ENCODE results near the gene PCBD1.
"Not testable (repeated sequence)": the region's sequence is repeated elsewhere in the genome, so short reads cannot be mapped to it uniquely, and the experiment has no call there.

PCBD1 gene

DNA sequence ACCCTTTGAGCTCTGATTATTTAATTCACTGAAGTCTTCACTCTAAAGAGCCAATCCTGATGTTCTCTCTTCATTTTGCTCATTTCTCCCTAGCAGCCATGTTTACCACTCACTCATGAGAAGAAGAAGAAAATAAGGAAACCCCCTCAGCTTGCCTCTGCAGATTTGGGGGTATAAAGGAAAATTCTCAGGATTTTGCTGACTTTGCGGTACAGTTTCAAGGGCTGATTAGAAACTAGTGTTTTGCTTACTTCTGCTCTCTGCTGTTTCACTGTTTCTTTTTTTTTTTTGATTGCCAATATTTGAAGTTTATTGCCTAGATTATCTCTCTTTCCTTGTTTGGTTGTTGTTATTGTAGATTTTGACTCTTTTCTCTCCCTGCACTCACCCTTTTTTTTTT is 23.4 kb downstream of the PCBD1 start:
- TF ChIP-seq EZH2 (optimal IDR thresholded peaks at IDR 0.05; ENCODE audit: low read depth, low read length), result no peak
- Histone ChIP-seq H3K36me3 (replicated peaks; ENCODE audit: insufficient read depth, low read length) (no peaks in the 10 kb centered on the region), H3K4me3 (ENCODE audit: low read length) (no peak overlapping the region), H3K9me3 (replicated peaks; ENCODE audit: insufficient read depth, low read length) (no peaks in the 10 kb centered on the region), H3K9ac (ENCODE audit: low read length) (no peak overlapping the region), H3K4me1 (ENCODE audit: low read length) (peaks cover 47% of the 10 kb centered on the region), H3K4me2 (ENCODE audit: low read depth, low read length) (peak overlapping the region; percentile 54), H3K79me2 (ENCODE audit: low read length) (no peaks in the 10 kb centered on the region), H3K27ac (ENCODE audit: low read length) (peak overlapping the region; percentile 31; the same call in 1 of the 2 replicates), H4K20me1 (ENCODE audit: insufficient read depth, low read length) (no peaks in the 10 kb centered on the region), H3K9me2 (replicated peaks; ENCODE audit: insufficient read depth, low read length) (no peaks in the 10 kb centered on the region), H3F3A (ENCODE audit: insufficient read depth, low read length) (peaks cover 17% of the 10 kb centered on the region), H2AFZ (ENCODE audit: low read length) (no peak overlapping the region), H3K27me3 (replicated peaks; ENCODE audit: insufficient read depth, low read length) (no peaks in the 10 kb centered on the region)
- no peak for DNase-seq

DNA sequence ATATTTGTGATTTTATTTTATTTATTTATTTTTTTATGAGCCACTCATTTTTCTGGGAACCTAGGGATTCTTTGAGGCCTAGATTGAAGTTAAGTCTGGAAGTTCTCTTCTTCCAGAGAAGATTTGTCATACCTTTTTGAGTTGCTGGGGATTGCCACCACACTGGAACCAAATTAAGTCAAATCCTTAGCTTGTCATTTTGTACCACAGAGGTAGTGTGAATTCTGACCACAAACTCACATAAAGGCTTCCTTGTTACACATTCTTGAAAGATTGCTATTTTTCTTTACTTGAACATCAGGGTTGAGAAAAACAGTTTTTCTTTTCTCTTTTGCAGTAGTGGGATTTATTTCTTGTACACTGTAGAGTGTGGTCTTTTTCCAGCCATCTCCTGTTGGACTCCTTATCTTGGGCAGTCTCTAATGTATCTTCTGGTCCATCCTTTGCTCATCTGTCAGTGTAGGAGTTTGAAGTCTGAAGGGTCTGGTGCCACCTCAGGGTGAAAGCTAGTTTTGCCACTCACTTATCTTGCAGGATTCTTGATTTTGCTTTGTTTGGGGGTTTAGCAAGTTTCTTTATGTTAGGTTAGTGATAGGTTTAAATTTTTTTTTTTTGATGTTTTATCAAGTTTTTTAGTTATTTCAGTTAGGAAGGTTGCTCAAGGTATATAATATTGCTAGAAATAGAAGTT is 24.8 kb downstream of the PCBD1 start:
- Histone ChIP-seq H3K27ac (ENCODE audit: low read length) (no peak overlapping the region), H3K79me2 (ENCODE audit: low read length) (no peaks in the 10 kb centered on the region), H3K9me3 (replicated peaks; ENCODE audit: insufficient read depth, low read length) (no peaks in the 10 kb centered on the region), H3K36me3 (replicated peaks; ENCODE audit: insufficient read depth, low read length) (no peaks in the 10 kb centered on the region), H4K20me1 (ENCODE audit: insufficient read depth, low read length) (no peaks in the 10 kb centered on the region), H2AFZ (ENCODE audit: low read length) (no peak overlapping the region), H3K9me2 (replicated peaks; ENCODE audit: insufficient read depth, low read length) (no peaks in the 10 kb centered on the region), H3K4me3 (ENCODE audit: low read length) (no peak overlapping the region), H3F3A (ENCODE audit: insufficient read depth, low read length) (peaks cover 17% of the 10 kb centered on the region), H3K4me1 (ENCODE audit: low read length) (peaks cover 47% of the 10 kb centered on the region), H3K4me2 (ENCODE audit: low read depth, low read length) (no peak overlapping the region), H3K9ac (ENCODE audit: low read length) (no peak overlapping the region), H3K27me3 (replicated peaks; ENCODE audit: insufficient read depth, low read length) (no peaks in the 10 kb centered on the region)
- TF ChIP-seq, protein P1, sequence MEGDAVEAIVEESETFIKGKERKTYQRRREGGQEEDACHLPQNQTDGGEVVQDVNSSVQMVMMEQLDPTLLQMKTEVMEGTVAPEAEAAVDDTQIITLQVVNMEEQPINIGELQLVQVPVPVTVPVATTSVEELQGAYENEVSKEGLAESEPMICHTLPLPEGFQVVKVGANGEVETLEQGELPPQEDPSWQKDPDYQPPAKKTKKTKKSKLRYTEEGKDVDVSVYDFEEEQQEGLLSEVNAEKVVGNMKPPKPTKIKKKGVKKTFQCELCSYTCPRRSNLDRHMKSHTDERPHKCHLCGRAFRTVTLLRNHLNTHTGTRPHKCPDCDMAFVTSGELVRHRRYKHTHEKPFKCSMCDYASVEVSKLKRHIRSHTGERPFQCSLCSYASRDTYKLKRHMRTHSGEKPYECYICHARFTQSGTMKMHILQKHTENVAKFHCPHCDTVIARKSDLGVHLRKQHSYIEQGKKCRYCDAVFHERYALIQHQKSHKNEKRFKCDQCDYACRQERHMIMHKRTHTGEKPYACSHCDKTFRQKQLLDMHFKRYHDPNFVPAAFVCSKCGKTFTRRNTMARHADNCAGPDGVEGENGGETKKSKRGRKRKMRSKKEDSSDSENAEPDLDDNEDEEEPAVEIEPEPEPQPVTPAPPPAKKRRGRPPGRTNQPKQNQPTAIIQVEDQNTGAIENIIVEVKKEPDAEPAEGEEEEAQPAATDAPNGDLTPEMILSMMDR (IDR thresholded peaks at IDR 0.05; ENCODE audit: low read length), result peak; percentile 23; the same call in 1 of the 2 replicates
- no peak for TF ChIP-seq EZH2phosphoT487 (IDR thresholded peaks at IDR 0.05; ENCODE audit: low read length)
- no peak for TF ChIP-seq EZH2 (optimal IDR thresholded peaks at IDR 0.05; ENCODE audit: low read depth, low read length)
- peak; percentile 38 for DNase-seq

DNA sequence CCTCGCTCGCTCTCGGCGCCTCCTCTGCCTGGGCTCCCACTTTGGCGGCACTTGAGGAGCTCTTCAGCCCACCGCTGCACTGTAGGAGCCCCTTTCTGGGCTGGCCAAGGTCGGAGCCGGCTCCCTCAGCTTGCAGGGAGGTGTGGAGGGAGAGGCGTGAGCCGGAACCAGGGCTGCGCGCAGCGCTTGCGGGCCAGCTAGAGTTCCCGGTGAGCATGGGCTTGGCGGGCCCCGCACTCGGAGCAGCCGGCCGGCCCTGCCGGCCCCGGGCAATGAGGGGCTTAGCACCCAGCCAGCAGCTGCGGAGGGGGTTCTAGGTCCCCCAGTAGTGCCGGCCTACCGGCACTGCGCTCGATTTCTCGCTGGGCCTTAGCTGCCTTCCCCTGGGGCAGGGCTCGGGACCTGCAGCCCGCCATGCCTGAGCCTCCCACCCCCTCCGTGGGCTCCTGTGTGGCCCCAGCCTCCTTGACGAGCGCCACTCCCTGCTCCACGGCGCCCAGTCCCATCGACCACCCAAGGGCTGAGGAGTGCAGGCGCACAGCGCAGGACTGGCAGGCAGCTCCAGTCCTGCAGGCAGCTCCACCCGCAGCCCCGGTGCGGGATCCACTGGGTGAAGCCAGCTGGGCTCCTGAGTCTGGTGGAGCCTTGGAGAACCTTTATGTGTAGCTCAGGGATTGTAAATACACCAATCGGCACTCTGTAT is 26.7 kb downstream of the PCBD1 start:
- not testable (repeated sequence) for H3K36me3 ChIP-seq (replicated peaks; ENCODE audit: insufficient read depth, low read length); H3K9ac ChIP-seq (ENCODE audit: low read length); DNase-seq; H3K79me2 ChIP-seq (ENCODE audit: low read length); H4K20me1 ChIP-seq (ENCODE audit: insufficient read depth, low read length); H3K9me3 ChIP-seq (replicated peaks; ENCODE audit: insufficient read depth, low read length); H3K4me2 ChIP-seq (ENCODE audit: low read depth, low read length); H2AFZ ChIP-seq (ENCODE audit: low read length); H3K27me3 ChIP-seq (replicated peaks; ENCODE audit: insufficient read depth, low read length); H3K4me3 ChIP-seq (ENCODE audit: low read length); H3K9me2 ChIP-seq (replicated peaks; ENCODE audit: insufficient read depth, low read length); H3K27ac ChIP-seq (ENCODE audit: low read length)
- peaks cover 42% of the 10 kb centered on the region for H3K4me1 ChIP-seq (ENCODE audit: low read length)
- H3F3A ChIP-seq (ENCODE audit: insufficient read depth, low read length), result peaks cover 22% of the 10 kb centered on the region

DNA sequence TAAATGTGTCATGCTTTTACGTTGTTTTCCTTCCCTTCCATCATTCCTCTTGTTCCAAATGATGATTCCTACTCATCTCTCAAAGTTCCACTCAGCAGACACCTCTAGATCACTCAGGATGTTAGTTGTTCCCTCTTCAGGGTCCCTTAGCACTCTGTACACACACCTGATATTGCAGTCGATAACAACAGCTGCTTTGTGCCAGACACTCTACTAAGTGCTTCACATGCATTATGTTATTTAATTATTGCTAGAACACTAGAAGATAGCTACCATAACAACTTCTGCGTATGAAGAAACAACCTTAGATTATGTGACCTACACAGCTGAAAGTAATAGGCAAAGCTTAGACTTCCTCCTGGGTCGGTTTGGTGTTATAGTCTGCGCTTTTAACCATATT is 29.6 kb downstream of the PCBD1 start:
- H2AFZ ChIP-seq (ENCODE audit: low read length), result no peak overlapping the region
- no peak overlapping the region for H3K27ac ChIP-seq (ENCODE audit: low read length)
- no peaks in the 10 kb centered on the region for H3K27me3 ChIP-seq (replicated peaks; ENCODE audit: insufficient read depth, low read length)
- no peaks in the 10 kb centered on the region for H3K36me3 ChIP-seq (replicated peaks; ENCODE audit: insufficient read depth, low read length)
- H3K9ac ChIP-seq (ENCODE audit: low read length), result no peak overlapping the region
- H3K9me3 ChIP-seq (replicated peaks; ENCODE audit: insufficient read depth, low read length), result no peaks in the 10 kb centered on the region
- no peak for DNase-seq
- TF ChIP-seq, protein P1 (IDR thresholded peaks at IDR 0.05; ENCODE audit: low read length), result no peak
- TF ChIP-seq EZH2phosphoT487 (IDR thresholded peaks at IDR 0.05; ENCODE audit: low read length) (no peak), EZH2 (optimal IDR thresholded peaks at IDR 0.05; ENCODE audit: low read depth, low read length) (no peak)
- H4K20me1 ChIP-seq (ENCODE audit: insufficient read depth, low read length), result no peaks in the 10 kb centered on the region
- no peak overlapping the region for H3K4me3 ChIP-seq (ENCODE audit: low read length)
- peaks cover 26% of the 10 kb centered on the region for H3K4me1 ChIP-seq (ENCODE audit: low read length)
- no peaks in the 10 kb centered on the region for H3K79me2 ChIP-seq (ENCODE audit: low read length)
- peaks cover 11% of the 10 kb centered on the region for H3F3A ChIP-seq (ENCODE audit: insufficient read depth, low read length)
- H3K9me2 ChIP-seq (replicated peaks; ENCODE audit: insufficient read depth, low read length), result no peaks in the 10 kb centered on the region
- no peak overlapping the region for H3K4me2 ChIP-seq (ENCODE audit: low read depth, low read length)

Measured in MM.1S (cell line).